CD4-positive, alpha-beta T cell treated with Interleukin-15 for 4 hours (primary cell): ENCODE measurements around the gene PADI6.
"Not testable (repeated sequence)": the region's sequence is repeated elsewhere in the genome, so short reads cannot be mapped to it uniquely, and the experiment has no call there.

Experiments used
- DNase-seq: peaks from one replicate; pipeline ENCODE4 v3.0.0-alpha.2; 2020; ENCODE audit warnings: low spot score

PADI6 gene

GRCh38 chr1:17371896-17372295, at the start of gene PADI6:
PADI6 (plus strand) TSS chr1:17372196; CDS start chr1:17372246, 50 bp downstream.
- no peak for DNase-seq

GRCh38 chr1:17328855-17329254, 43.1 kb upstream of the PADI6 start:
- no peak for DNase-seq

GRCh38 chr1:17329610-17330009, 42.4 kb upstream of the PADI6 start:
- DNase-seq = no peak

GRCh38 chr1:17330856-17331255, 41.1 kb upstream of the PADI6 start:
- no peak for DNase-seq

- DNase-seq = no peak
These were observed 38.9 kb upstream of the PADI6 start for GRCh38 chr1:17333081-17333480.

GRCh38 chr1:17335821-17336710, 35.9 kb upstream of the PADI6 start:
- DNase-seq = peak; percentile 34

GRCh38 chr1:17338706-17339493, 33.1 kb upstream of the PADI6 start:
- DNase-seq = no peak

- DNase-seq = no peak
These were observed 32.5 kb upstream of the PADI6 start for GRCh38 chr1:17339521-17339920.

GRCh38 chr1:17340358-17340757, 31.6 kb upstream of the PADI6 start:
- DNase-seq = no peak

GRCh38 chr1:17342014-17342441, 30.0 kb upstream of the PADI6 start:
- no peak for DNase-seq

- DNase-seq = not testable (repeated sequence)
These were observed 26.5 kb upstream of the PADI6 start for GRCh38 chr1:17345506-17345905.

GRCh38 chr1:17346046-17346789, 25.8 kb upstream of the PADI6 start:
- DNase-seq = no peak

- no peak for DNase-seq
These were observed 24.0 kb upstream of the PADI6 start for GRCh38 chr1:17347769-17348592.

- DNase-seq = no peak
These were observed 23.3 kb upstream of the PADI6 start for GRCh38 chr1:17348593-17349234.

- DNase-seq = no peak
These were observed 21.9 kb upstream of the PADI6 start for GRCh38 chr1:17350083-17350482.

- DNase-seq = no peak
These were observed 21.0 kb upstream of the PADI6 start for GRCh38 chr1:17350928-17351446.

GRCh38 chr1:17351598-17352324, 20.2 kb upstream of the PADI6 start:
- DNase-seq = no peak

- no peak for DNase-seq
These were observed 19.5 kb upstream of the PADI6 start for GRCh38 chr1:17352419-17352909.

GRCh38 chr1:17355898-17356297, 16.1 kb upstream of the PADI6 start:
- no peak for DNase-seq
